HEK293 (cell line): Measurements from ENCODE around the gene DAP.

Experiments used
- ATF2 ChIP-seq: fragments of 450-650 bp; formaldehyde crosslinking; IDR thresholded peaks from 2 replicates; pipeline ENCODE4 v1.5.1; 2016; ENCODE audit warnings: missing biosample characterization, missing genetic modification characterization, low read depth
- BCL11A ChIP-seq: fragments of 450-650 bp; formaldehyde crosslinking; IDR thresholded peaks from 2 replicates; pipeline ENCODE4 v1.5.1; 2016; ENCODE audit warnings: low read depth, missing biosample characterization, missing genetic modification characterization
- CTCF ChIP-seq: fragments of 450-650 bp; formaldehyde crosslinking; IDR thresholded peaks from 2 replicates; pipeline ENCODE4 v1.5.1; 2016; ENCODE audit warnings: missing biosample characterization, missing genetic modification characterization
- GLI4 ChIP-seq: fragments of 450-650 bp; formaldehyde crosslinking; IDR thresholded peaks from 2 replicates; pipeline ENCODE4 v1.5.1; 2016; ENCODE audit warnings: missing biosample characterization, missing genetic modification characterization
- KLF1 ChIP-seq: fragments of 450-650 bp; formaldehyde crosslinking; IDR thresholded peaks from 2 replicates; pipeline ENCODE4 v1.5.1; 2016; ENCODE audit warnings: missing biosample characterization, missing genetic modification characterization
- PRDM2 ChIP-seq: fragments of 450-650 bp; formaldehyde crosslinking; IDR thresholded peaks from 2 replicates; pipeline ENCODE4 v1.5.1; 2016; ENCODE audit warnings: missing biosample characterization, missing genetic modification characterization, borderline replicate concordance
- TRIM28 ChIP-seq: IDR thresholded peaks from 2 replicates; pipeline ENCODE4 v1.6.1; 2011; ENCODE audit warnings: low read length, control low read depth, borderline replicate concordance
- ZBTB11 ChIP-seq: fragments of 450-650 bp; formaldehyde crosslinking; conservative IDR thresholded peaks from 2 replicates; pipeline ENCODE4 v1.5.1; 2016; ENCODE audit warnings: low read depth, missing biosample characterization, missing genetic modification characterization
- ZNF324 ChIP-seq: fragments of 450-650 bp; formaldehyde crosslinking; IDR thresholded peaks from 2 replicates; pipeline ENCODE4 v1.5.1; 2016; ENCODE audit warnings: missing biosample characterization, missing genetic modification characterization
- ZNF544 ChIP-seq: fragments of 450-650 bp; formaldehyde crosslinking; IDR thresholded peaks from 2 replicates; pipeline ENCODE4 v1.5.0; 2017; ENCODE audit warnings: missing biosample characterization, missing genetic modification characterization
- ZNF549 ChIP-seq: fragments of 450-650 bp; IDR thresholded peaks from 2 replicates; pipeline ENCODE4 v1.5.1; 2018; ENCODE audit warnings: missing biosample characterization, missing genetic modification characterization, mild to moderate bottlenecking, inconsistent platforms, moderate library complexity
- ZNF580 ChIP-seq: fragments of 450-650 bp; formaldehyde crosslinking; IDR thresholded peaks from 2 replicates; pipeline ENCODE4 v1.5.1; 2016; ENCODE audit warnings: missing biosample characterization, missing genetic modification characterization
- ZNF704 ChIP-seq: fragments of 450-650 bp; formaldehyde crosslinking; IDR thresholded peaks from 2 replicates; pipeline ENCODE4 v1.5.1; 2016; ENCODE audit warnings: missing biosample characterization, missing genetic modification characterization
- ZNF776 ChIP-seq: fragments of 450-650 bp; formaldehyde crosslinking; IDR thresholded peaks from 2 replicates; pipeline ENCODE4 v1.5.0; 2017; ENCODE audit warnings: missing biosample characterization, missing genetic modification characterization, borderline replicate concordance

- no peak for TF ChIP-seq CTCF (tag by site-specific recombination)
- TF ChIP-seq ZBTB11: no peak
- no peak for TF ChIP-seq ZNF544
- TF ChIP-seq ZNF324 (tag by site-specific recombination): no peak
- no peak for TF ChIP-seq ATF2 (tag by site-specific recombination)
- no peak for TF ChIP-seq ZNF704 (tag by site-specific recombination)
- no peak for TF ChIP-seq PRDM2
- no peak for TF ChIP-seq TRIM28
- TF ChIP-seq KLF1 (tag by site-specific recombination): no peak
- no peak for TF ChIP-seq ZNF549 (tag by site-specific recombination)
- no peak for TF ChIP-seq BCL11A (tag by site-specific recombination)
- no peak for TF ChIP-seq ZNF580 (tag by site-specific recombination)
- TF ChIP-seq GLI4 (tag by site-specific recombination): no peak
- TF ChIP-seq ZNF776 (tag by site-specific recombination): no peak
These were observed 108.9 kb downstream of the DAP start for GRCh38 chr5:10652151-10652550.
